ENCODE measurements around the gene RGPD8. TPM values are rescaled to one million over a fixed set of nuclear protein-coding genes. Genes with fewer than 3 reads are reported as not detected.
A peak's percentile ranks its signal among the peaks of the same experiment; 100 is the strongest.

The RGPD8 gene
- total and polyA plus RNA-seq, 2 of the 13 experiments (the other 11 are each of a cell fraction or from before 2014, with no cell fraction given) = 2.3 to 12.8 TPM

DNA sequence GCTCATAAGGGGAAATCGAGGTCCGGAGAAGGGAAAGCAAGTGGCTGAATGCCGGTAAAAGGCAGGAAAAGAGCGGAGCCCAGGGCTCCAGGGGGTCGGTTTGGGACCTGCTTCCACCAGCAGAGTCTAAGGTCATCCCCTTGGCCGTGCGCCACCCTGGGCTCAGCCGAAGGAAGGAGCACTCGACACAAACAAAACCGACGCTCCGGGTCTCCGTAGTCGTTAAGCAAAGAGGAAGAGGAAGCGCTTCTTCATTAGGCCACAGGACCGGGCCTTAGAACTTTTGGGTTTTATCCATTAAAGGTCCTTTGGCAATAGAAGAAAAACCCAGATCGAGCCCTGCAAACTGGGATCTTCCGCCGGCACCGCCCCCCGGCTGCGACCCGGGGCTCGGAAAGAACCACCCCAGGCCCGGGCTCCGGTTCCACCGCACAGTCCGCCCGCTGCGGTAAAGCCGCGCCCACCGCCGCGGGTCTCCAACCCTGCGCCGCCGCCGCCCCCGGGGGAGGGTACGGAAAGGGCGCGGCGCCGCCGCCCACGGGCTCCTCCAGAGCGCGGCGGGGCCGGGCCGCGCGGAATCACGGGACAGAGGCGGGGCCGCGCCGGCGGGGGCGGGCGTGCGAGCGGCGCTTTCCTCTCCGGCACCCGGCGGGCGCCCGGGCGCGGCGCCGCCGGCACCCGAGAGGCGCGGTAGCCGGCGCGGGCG, 48.2 kb upstream of the RGPD8 start, which contains the start of gene TTL (continued):
- TF ChIP-seq, protein P1, sequence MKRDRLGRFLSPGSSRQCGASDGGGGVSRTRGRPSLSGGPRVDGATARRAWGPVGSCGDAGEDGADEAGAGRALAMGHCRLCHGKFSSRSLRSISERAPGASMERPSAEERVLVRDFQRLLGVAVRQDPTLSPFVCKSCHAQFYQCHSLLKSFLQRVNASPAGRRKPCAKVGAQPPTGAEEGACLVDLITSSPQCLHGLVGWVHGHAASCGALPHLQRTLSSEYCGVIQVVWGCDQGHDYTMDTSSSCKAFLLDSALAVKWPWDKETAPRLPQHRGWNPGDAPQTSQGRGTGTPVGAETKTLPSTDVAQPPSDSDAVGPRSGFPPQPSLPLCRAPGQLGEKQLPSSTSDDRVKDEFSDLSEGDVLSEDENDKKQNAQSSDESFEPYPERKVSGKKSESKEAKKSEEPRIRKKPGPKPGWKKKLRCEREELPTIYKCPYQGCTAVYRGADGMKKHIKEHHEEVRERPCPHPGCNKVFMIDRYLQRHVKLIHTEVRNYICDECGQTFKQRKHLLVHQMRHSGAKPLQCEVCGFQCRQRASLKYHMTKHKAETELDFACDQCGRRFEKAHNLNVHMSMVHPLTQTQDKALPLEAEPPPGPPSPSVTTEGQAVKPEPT (CRISPR knock-in tag; IDR thresholded peaks at IDR 0.05; ENCODE audit: low read depth) = peak; percentile 29; the same call in 1 of the 2 replicates
- TF ChIP-seq ZNF788 (CRISPR knock-in tag; IDR thresholded peaks at IDR 0.05; ENCODE audit: borderline replicate concordance) (no peak), PAF1 (CRISPR knock-in tag; IDR thresholded peaks at IDR 0.05) (no peak), SALL2 (CRISPR knock-in tag; IDR thresholded peaks at IDR 0.05) (no peak), ZSCAN20 (CRISPR knock-in tag; IDR thresholded peaks at IDR 0.05; ENCODE audit: borderline replicate concordance) (no peak; the same call in none of the 2 replicates), MXI1 (IDR thresholded peaks at IDR 0.05; ENCODE audit: borderline replicate concordance, low read depth, low read length) (peak; percentile 56; the same call in 1 of the 3 replicates), DNMT1 (CRISPR knock-in tag; IDR thresholded peaks at IDR 0.05) (no peak), ZNF383 (CRISPR knock-in tag; IDR thresholded peaks at IDR 0.05; ENCODE audit: borderline replicate concordance) (0 out of 2 replicates have a peak, but pooled peaks have one; percentile 67), ZNF552 (CRISPR knock-in tag; IDR thresholded peaks at IDR 0.05; ENCODE audit: borderline replicate concordance) (no peak), ATF7 (IDR thresholded peaks at IDR 0.05) (no peak), ATF7 (CRISPR knock-in tag; IDR thresholded peaks at IDR 0.05) (peak; percentile 36; the same call in 1 of the 2 replicates), KDM4B (CRISPR knock-in tag; IDR thresholded peaks at IDR 0.05) (0 out of 2 replicates have a peak, but pooled peaks have one; percentile 19), MIER3 (CRISPR knock-in tag; IDR thresholded peaks at IDR 0.05; ENCODE audit: borderline replicate concordance) (no peak), ZNF850 (CRISPR knock-in tag; conservative IDR thresholded peaks at IDR 0.05) (no peak), ZNF558 (CRISPR knock-in tag; IDR thresholded peaks at IDR 0.05; ENCODE audit: borderline replicate concordance) (no peak), POLR2G (IDR thresholded peaks at IDR 0.05; ENCODE audit: low read depth, low read length) (0 out of 2 replicates have a peak, but pooled peaks have one; percentile 42), MATR3 (CRISPR knock-in tag; IDR thresholded peaks at IDR 0.05) (no peak), KAT8 (CRISPR knock-in tag; IDR thresholded peaks at IDR 0.05) (peak; percentile 29; the same call in 1 of the 2 replicates), NR2F2 (IDR thresholded peaks at IDR 0.05; ENCODE audit: borderline replicate concordance, low read depth) (0 out of 2 replicates have a peak, but pooled peaks have one; percentile 27), HIVEP1 (CRISPR knock-in tag; IDR thresholded peaks at IDR 0.05) (no peak; the same call in 1 of the 2 replicates), CCDC6 (CRISPR knock-in tag; IDR thresholded peaks at IDR 0.05) (no peak; the same call in 1 of the 2 replicates), ZNF737 (CRISPR knock-in tag; IDR thresholded peaks at IDR 0.05; ENCODE audit: borderline replicate concordance) (0 out of 2 replicates have a peak, but pooled peaks have one; percentile 11)
- TF ChIP-seq, protein P2, sequence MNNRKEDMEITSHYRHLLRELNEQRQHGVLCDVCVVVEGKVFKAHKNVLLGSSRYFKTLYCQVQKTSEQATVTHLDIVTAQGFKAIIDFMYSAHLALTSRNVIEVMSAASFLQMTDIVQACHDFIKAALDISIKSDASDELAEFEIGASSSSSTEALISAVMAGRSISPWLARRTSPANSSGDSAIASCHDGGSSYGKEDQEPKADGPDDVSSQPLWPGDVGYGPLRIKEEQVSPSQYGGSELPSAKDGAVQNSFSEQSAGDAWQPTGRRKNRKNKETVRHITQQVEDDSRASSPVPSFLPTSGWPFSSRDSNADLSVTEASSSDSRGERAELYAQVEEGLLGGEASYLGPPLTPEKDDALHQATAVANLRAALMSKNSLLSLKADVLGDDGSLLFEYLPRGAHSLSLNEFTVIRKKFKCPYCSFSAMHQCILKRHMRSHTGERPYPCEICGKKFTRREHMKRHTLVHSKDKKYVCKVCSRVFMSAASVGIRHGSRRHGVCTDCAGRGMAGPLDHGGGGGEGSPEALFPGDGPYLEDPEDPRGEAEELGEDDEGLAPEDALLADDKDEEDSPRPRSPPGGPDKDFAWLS (CRISPR knock-in tag; IDR thresholded peaks at IDR 0.05; ENCODE audit: borderline replicate concordance) = peak; percentile 63; the same call in 1 of the 2 replicates
- TF ChIP-seq, protein P3, sequence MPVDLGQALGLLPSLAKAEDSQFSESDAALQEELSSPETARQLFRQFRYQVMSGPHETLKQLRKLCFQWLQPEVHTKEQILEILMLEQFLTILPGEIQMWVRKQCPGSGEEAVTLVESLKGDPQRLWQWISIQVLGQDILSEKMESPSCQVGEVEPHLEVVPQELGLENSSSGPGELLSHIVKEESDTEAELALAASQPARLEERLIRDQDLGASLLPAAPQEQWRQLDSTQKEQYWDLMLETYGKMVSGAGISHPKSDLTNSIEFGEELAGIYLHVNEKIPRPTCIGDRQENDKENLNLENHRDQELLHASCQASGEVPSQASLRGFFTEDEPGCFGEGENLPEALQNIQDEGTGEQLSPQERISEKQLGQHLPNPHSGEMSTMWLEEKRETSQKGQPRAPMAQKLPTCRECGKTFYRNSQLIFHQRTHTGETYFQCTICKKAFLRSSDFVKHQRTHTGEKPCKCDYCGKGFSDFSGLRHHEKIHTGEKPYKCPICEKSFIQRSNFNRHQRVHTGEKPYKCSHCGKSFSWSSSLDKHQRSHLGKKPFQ (CRISPR knock-in tag; IDR thresholded peaks at IDR 0.05; ENCODE audit: insufficient replicate concordance) = peak; percentile 57
- TF ChIP-seq, protein P4, sequence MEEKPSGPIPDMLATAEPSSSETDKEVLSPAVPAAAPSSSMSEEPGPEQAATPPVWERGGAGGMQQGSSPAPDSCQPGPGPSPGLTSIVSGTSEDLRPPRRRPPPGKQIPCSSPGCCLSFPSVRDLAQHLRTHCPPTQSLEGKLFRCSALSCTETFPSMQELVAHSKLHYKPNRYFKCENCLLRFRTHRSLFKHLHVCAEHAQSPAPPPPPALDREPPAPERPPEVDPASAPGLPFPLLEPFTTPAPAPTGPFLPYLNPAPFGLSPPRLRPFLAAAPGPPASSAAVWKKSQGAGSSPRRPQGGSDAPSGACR (CRISPR knock-in tag; IDR thresholded peaks at IDR 0.05) = no peak

Measured in HepG2 (cell line).